ENCODE data around the gene RHOBTB3. TPM values are rescaled to one million over a fixed set of nuclear protein-coding genes. Genes with fewer than 3 reads are reported as not detected.

The RHOBTB3 gene
- total and polyA plus RNA-seq, 10 of the 15 experiments (the other 5 are each of a cell fraction or from before 2014, with no cell fraction given) = 3.6 to 42.8 (median 8.4) TPM

- TF ChIP-seq E2F8 (IDR thresholded peaks at IDR 0.05; ENCODE audit: low read depth, partially characterized antibody) (no peak), POLR2AphosphoS5 (IDR thresholded peaks at IDR 0.05; ENCODE audit: low read length) (no peak), NR2F1 (conservative IDR thresholded peaks at IDR 0.05) (0 out of 2 replicates have a peak, but pooled peaks have one; percentile 14), BCL11A (IDR thresholded peaks at IDR 0.05; ENCODE audit: low read depth, low read length) (0 out of 2 replicates have a peak, but pooled peaks have one; percentile 20), IRF5 (IDR thresholded peaks at IDR 0.05; ENCODE audit: borderline replicate concordance) (no peak), RUNX3 (IDR thresholded peaks at IDR 0.05; ENCODE audit: low read length) (peak; percentile 64), JUND (IDR thresholded peaks at IDR 0.05; ENCODE audit: low read depth, low read length) (no peak), FOXM1 (IDR thresholded peaks at IDR 0.05; ENCODE audit: low read depth, low read length) (no peak), ZBTB40 (IDR thresholded peaks at IDR 0.05; ENCODE audit: borderline replicate concordance) (no peak), MEF2A (IDR thresholded peaks at IDR 0.05; ENCODE audit: insufficient read depth, low read depth, low read length) (peak; percentile 84), PKNOX1 (IDR thresholded peaks at IDR 0.05) (0 out of 2 replicates have a peak, but pooled peaks have one; percentile 35), NFIC (IDR thresholded peaks at IDR 0.05; ENCODE audit: low read depth, low read length) (peak; percentile 51; the same call in 1 of the 2 replicates), EGR1 (IDR thresholded peaks at IDR 0.05; ENCODE audit: borderline replicate concordance in 1 of 2, low read depth in 2 of 2, low read length in 2 of 2) (no peak), CBFB (IDR thresholded peaks at IDR 0.05; ENCODE audit: low read depth) (no peak), ZNF384 (IDR thresholded peaks at IDR 0.05; ENCODE audit: borderline replicate concordance, low read depth, low read length) (no peak), ZBTB11 (CRISPR knock-in tag; IDR thresholded peaks at IDR 0.05) (no peak), SMAD5 (IDR thresholded peaks at IDR 0.05; ENCODE audit: low read depth) (no peak), RFX5 (IDR thresholded peaks at IDR 0.05; ENCODE audit: low read depth, low read length) (no peak)
Observed at GRCh38 chr5:95836544-95836943, 105.4 kb downstream of the RHOBTB3 start (continued).
